ENCODE measurements around the gene C1orf21.

Gene C1orf21

DNA sequence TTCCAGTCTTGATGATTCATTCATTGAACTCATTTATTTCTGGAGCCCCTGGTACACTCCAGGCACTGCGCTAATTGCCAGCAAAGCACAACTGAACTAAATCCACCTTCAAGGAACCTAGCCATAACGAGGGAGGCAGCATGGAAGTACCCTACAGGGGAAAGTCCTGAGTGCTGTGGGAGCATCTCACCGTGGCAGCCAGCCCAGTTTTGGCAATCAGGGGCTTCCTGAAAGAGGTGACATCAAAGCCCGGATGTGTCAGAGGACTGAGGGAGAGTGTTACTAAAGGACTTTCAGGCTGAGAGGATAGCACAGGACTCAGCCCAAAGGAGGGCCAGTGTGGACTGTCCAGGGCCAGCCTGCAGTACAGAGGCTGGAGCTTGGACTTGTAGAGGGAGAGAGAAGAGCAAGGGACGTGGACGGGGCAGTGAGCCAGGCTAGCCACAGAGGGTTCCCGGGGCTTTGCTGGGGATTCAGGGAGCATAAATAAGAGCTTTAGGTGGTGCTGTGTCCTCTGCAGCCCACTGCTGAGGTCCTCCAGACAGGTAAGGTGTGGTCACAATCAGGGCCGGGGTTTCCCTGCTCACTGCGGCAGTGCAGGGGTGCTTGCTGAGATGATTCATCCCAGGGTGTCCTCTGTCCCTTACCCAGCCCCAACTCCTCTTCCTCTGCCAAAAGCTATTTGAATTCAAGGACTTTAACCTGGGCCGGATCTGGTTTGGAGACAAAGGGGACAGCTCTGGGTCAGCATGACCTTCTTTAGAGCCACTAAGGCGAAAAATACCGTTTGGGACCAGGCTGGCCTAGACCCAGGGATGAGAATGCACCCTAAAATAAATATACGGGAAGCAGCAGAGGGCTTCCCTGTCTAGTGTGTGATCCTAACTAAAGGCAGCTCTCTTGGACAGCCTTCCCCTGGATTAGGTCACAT is 239.5 kb downstream of the C1orf21 start:
- no peak for DNase-seq (ENCODE audit: low read depth, low spot score)

DNA sequence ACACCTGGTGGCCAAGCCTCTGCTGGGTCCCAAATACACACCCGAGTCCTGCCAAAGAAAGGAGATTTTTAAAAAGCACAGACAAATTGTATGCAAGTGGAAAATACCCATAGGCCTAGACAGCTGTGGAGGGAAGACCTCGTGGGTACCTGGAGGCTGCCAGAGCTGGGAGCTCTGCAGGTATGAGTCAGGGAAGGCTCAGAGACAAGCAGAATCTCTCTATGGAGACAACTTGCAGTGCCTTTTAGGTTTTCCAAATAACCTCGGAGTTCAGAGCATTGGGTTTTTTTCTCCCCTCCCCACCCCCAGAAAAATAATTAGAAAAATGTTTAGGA is 240.1 kb downstream of the C1orf21 start:
- no peak for DNase-seq (ENCODE audit: low read depth, low spot score)

DNA sequence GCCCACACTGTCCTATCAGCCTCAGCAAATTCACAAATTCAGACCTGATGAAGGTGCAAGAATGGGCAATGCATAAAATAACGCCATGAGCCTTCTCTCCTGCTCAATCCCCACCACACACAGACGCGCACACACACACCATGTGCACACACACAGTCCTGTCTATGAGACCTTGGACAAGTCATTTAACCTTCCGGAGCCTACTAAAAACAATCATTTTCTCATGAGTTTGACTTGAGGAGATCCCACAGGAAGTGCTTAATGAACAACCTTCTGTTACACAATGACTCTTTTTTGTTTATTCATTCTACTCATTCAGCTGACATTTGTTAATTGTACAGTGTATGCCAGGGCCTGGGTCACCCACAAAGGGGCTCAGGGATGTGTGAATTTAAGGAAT is 242.4 kb downstream of the C1orf21 start:
- no peak for DNase-seq (ENCODE audit: low read depth, low spot score)

DNA sequence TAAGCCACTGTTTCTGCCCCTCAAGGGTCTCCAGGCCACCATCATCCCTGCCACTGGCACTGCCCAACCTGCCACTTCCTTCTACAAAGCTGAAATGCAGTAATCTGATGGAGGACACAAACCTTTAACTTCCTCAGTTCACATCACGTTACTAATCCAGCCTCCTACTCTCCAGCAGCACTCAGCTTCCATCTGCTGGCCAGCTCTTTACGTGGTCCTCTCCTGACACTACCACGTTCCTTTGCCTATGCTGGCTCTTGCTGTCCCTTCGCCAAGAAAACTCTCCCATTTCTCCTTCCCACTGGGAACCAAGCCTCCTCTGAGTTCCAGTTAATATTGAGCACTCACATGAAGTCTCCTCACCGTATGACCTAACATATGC is 243.8 kb downstream of the C1orf21 start:
- DNase-seq (ENCODE audit: low read depth, low spot score) = no peak

DNA sequence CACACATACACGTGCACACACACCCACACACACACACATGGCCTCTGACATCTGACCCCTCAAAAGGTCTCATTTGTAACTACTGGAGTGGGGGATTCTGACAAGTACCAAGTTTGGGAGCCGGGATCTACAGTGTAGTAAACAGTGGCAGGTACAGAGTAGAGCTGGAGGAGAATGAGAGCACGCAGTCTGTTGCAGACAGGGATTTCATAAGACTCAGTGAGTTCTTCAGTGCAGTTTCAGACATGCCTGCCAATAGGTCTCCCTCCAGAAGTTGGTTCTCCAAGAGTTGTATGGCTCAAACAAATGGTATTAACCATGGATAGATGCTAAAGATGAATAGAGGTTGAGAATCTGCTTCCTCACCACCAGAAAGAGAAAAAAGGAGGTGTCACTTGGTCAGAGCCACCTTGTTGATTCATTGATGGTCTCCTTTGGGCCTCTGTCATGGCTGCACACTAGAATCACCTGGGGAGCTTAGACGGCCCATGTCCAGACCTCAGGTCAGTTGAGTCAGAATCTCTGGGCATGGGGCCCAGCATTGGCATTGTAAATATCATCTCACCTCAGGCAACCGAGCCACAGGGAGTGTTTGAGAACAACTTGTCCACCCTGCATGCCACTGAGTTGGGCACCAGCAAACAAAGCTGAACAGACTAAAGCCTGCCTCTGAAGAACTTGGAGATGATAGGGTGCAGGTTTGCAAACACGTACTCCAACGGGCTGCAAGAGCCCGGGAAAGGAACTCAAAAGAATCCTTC is 245.8 kb downstream of the C1orf21 start:
- no peak for DNase-seq (ENCODE audit: low read depth, low spot score)

DNA sequence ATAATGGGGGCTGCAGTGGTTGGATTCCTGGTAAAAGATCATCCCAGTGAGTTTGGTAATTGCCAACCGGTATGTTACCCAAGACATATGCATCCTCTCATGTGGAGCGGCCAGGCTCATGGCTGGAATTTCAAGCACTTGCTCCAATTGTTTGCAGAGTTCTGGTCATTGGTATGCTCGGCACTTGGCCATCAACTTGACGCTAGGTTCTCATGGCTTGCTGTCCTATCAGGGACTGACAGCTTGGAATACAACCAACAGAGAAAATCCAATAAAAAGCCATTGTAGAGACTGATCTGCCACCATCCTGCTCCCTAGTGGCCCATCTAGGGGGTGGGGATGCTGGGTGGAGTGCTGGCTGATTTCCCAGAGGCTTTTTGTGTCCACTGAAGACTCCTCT is 247.0 kb downstream of the C1orf21 start:
- DNase-seq (ENCODE audit: low read depth, low spot score) = no peak

DNA sequence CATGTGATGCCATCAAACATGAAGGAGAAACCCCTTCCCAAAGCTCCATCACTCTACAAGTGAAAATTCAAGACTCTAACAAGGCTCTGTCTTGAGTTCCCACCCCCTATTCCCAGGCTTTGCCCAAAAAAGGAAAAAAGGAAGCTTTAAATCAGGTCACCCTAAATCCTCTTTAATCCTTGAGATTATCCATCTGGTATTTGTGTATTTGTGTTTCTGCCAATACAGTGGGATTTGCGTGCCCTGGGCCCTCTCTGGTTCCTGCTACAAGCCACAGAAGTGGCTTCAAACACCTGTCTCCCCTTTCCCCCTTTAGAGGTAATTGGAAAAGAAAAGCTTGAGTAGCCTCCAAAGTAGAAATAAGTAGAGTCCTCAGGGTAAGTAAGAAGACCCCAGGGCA is 247.5 kb downstream of the C1orf21 start:
- no peak for DNase-seq (ENCODE audit: low read depth, low spot score)

DNA sequence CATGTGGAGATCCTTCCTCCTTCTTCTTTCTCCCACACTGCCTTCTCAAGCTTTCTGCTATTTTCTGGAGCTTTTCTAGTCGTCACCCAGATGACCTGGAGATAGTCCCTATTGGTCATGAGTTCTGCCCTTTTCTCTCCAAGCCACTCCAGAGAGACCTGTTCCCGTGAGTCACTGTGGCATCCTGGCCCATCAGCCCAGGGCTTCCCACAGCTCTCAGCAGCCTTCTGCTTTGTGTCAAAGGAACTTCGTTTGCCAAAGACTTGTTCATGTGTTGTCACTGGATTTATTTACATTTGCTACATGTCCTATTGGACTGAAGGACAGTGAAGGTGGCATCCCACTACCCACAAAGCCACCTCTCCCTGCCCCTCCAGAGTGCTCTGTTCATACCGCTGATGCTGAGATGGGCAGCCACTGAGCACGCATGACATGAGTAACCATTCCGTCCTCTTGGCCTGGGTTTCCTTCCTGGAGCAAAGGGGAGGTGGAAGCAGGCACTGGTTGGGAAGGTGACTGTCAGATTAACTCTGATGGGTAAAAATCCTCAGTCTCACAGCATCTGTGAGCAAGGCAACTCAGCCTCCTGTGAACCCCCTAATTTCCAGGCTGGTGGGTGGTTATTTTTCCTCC is 248.6 kb downstream of the C1orf21 start:
- no peak for DNase-seq (ENCODE audit: low read depth, low spot score)

DNA sequence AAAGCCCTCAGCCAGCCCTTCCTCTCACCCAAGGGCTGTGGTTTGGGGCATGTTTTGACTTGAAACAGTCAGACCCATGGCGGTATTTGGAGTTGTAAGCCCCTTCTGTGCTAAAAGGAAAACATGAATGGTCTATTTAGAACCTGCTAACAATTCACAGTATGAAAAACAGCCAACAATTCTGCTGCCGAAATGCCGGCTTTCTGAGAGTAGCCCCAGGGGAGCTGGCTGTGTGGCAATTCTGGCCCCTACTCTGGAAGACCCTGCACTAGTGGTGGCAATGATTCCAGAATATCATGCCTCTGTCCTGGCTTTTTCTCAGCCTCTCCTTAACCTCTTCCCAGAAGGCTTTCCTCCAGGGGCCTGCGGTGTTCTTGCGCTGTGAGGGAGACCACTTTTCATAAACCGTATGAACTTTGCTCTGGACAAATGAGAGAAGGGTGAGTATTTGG is 249.2 kb downstream of the C1orf21 start:
- no peak for DNase-seq (ENCODE audit: low read depth, low spot score)

DNA sequence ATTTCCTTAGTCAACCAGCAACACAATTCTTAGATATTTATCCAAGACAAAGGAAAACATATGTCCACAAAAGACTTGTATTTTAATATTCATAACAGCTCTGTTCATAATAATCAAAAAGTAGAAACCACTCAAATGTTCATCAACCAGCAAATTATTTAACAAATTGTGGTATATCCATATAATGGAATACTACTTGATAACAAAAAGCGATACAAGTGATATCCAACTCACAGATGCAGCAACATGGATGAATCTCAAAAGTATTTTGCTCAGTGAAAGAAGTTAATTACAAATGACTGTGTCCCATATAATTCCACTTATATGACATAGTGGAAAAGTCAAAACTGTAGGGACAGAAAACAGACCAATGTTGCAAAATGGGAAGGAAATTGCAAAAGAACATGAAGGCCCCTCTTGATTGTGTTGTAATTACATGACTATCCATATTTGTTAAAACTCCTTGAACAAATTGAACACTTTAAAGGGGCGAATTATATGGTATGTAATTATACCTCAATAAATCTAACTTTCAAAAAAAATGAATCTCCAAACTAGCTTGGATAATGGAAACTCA is 250.9 kb downstream of the C1orf21 start:
- DNase-seq (ENCODE audit: low read depth, low spot score) = no peak

DNA sequence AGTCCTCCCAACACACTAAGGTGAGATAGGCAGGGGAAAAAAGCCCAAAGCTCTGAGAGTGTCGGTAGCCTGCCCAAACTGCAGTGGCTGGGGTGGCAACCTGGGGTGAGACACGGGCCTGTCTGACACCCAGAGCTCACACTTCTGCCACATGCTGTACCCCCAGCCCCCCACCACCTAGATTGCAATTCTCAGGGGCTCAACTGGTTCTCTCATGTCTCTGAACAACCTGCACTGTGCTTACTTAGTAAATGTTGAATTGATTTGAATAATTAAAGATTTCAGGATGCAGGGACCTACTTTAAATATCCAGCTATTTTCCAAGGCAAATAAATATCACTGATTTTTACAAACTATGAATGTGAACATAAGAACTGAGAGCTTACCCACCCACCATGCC is 252.4 kb downstream of the C1orf21 start:
- DNase-seq (ENCODE audit: low read depth, low spot score) = no peak

DNA sequence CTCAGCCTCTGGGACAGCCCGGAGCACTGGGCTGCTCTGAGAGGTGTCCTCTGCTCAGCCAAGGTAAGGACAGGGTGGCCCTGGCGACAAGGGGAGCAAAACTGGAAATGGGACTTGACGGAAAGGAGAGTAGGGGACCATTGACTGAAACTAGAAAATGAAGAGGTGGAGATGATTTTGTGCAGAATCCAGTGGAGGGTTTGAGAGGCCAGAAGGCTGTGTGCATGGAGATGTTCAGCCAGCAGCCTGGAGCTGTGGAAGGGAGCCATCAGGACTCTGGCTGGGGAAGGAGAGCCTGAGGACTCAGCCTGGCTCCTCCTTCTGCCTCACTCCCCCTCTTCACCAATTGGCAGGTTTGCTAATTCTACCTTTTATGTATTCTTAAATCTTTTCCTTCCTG is 253.7 kb downstream of the C1orf21 start:
- DNase-seq (ENCODE audit: low read depth, low spot score) = no peak

DNA sequence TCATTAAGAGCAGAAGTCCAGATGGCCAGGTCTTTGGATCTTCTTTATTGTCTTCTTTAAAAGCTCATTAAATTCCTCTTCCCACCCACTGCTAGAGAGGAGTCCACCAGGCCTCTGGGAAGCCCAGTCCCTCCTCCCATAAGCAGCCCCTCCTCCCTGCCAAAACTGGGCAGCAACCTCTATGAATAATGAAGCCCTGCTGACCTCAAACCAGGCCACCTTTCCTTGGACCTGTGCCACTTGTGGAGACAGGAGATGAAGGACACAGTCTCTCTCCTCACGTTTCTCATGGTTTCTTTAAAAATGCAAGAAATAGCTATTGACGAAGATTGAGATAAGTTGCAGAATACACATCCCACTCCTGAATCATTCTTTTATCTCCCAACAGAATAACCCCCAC is 255.1 kb downstream of the C1orf21 start:
- DNase-seq (ENCODE audit: low read depth, low spot score) = no peak

DNA sequence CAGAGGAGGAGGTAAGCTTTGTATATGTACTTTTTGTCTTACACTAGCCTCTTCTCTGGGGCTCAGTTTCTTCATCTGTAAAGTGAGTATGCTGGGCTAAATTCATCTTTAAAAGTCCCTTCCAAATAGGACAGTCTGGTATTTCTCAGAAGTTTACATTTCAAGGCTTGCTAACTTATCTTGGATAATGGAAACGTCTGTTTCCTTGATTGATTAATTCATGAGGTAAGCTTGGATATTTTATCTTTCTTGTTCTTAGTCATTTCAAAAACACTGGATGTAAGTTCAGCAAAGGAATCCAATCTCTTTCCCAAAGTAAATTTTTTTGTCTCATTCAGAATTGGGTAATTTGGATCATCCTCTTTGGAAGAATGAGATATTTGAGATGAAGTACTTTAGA is 256.8 kb downstream of the C1orf21 start:
- no peak for DNase-seq (ENCODE audit: low read depth, low spot score)

DNA sequence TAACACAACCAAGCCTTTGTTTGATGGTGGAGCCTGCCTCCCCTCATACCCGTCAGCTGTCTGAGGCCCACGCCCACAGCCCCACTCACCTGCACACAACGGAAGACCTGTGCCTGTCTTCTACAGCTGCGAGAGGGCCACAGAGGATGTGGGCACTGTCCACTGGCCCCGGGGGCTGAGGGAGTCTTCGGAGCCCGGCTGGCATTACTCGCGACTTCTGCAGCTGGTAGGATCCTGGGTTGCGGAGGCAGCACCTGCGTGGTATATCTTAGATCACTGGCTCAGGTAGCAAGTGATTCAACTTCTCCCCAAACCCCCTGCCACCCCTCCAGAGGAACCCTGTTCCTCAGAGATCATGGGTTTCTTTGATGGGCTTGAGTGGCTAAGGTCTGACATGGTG is 257.9 kb downstream of the C1orf21 start:
- no peak for DNase-seq (ENCODE audit: low read depth, low spot score)

DNA sequence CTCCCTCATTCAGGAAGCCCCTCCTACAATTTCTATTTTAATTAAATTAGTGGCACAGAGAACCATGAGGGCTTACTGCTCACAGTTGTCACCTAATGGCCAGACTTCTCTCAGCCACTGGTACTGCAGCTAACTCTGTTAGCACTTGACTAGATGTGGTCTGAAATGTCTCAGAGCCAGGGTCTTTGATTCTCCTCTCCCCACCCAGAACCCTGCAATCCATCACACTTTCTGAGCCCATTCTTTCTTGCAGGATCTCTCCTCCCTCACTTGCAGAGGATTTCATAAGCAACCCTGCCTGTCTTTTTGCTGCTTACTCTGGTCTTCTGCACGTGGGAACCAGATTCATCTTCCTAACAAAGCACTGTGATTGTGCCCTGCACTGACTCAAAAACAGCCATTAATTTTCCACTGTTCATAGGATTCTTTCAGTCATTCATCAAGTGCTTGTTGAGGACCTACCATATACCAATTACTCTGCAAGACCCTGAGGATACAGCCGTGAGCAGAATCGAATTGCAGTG is 259.4 kb downstream of the C1orf21 start:
- no peak for DNase-seq (ENCODE audit: low read depth, low spot score)

DNA sequence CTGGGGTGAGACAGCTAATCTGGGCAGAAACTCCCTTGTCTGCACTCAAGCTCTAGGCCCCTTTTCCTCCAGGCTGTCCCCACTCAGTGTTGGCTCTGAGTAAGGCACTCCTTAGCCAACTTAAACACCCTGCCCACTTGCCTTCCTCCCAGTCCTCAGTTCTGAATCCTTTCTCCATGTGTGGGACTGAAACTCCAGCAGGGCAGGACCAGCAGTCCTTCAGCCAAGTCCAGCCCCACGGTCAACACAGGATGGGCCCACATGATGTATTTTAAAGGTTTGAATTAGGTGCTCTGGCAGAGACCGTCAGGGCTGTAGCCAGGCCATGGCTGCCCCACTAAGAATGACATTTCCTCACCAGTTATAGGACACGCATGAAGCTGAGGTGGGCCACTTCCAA is 260.0 kb downstream of the C1orf21 start:
- DNase-seq (ENCODE audit: low read depth, low spot score) = no peak

DNA sequence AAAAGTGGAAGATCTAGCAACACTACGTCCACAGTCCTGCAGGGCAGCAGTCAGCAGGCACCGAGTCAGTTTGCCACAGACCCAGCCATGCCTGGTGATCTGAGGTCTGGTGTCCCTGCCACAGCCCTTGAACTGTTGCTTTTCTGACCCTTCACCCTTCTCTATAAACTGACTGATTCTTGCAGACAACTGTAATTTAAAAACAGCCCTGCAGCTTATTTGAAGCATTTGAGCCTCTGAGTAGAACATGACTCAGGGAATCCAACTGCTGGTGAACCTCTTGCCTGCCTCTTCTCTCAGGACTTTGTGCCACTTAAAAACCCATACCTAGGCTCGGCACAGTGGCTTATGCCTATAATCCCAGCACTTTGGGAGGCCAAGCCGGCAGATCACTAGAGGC is 260.6 kb downstream of the C1orf21 start:
- no peak for DNase-seq (ENCODE audit: low read depth, low spot score)

DNA sequence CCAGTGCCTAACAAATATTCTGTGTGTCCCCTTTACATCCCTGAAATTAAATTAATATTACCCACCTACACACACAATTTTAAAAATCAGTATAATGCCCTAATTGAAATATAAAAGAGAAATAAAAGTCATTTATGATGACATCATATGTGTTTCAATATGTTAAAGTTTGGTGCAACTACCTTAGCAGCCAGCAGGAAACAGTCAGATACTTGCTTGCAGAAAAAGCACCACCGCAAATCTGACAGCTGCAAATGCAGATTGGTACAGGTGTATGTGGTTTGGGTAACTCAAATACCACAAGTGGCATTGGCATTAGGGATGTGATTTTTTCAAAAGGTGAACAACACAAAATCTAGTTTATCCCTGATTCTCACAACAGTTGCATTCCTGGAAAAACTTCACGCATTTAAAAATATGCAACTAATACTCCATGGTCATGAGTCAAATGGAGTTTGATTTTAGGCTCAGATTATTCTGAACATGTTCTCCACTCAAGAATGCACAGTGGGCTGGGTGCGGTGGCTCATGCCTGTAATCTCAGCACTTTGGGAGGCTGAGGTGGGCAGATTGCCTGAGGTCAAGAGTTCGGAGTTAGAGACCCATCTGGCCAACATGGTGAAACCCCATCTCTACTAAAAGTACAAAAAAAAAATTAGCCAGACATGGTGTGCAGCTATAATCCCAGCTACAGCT is 261.5 kb downstream of the C1orf21 start:
- DNase-seq (ENCODE audit: low read depth, low spot score) = no peak

DNA sequence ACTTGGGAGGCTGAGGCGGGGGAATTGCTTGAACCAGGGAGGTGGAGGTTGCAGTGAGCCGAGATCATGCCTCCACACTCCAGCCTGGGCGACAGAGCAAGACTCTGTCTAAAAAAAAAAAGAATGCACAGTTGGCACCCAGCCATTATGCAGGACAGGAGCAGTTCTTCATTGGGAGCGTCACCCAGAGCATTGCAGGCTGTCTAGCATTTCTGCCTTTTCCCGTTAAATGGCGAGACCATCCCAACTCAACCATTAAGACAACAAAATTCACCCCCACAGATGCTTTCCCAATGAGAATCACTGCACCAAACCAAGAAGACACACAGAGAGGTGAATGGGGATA is 262.0 kb downstream of the C1orf21 start:
- DNase-seq (ENCODE audit: low read depth, low spot score) = no peak

DNA sequence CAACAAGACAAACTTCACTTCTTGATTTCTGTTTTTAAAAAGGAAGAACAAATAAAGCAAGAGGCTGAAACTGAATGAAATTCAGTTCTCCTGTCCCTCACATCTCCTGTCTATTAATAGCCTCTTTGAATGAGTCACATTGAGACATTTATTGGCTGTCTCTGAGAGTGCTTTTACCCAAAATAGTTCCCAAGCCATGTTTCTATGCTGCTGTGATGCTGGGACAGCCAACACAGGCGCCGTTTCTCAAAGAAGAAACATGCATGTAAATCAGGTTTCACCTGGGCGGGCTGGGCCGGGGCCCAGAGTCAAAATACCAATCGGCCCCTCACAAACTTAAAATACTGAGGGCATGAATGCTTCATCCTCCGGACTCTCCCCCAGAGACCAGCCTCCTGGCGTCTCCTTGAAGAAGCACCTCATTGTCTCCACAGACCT is 262.6 kb downstream of the C1orf21 start:
- no peak for DNase-seq (ENCODE audit: low read depth, low spot score)

Data from activated naive CD8-positive, alpha-beta T cell treated with anti-CD3 and anti-CD28 coated beads, Interleukin-2, amount 50 U/mL, for 16 hours (primary cell).